ENCODE results near the gene EEF1AKMT3.

EEF1AKMT3 gene

GRCh38 chr12:57808351-57808750, 35.9 kb downstream of the EEF1AKMT3 start:
- Histone ChIP-seq H3K9me3 (ENCODE audit: control extremely low read depth in 1 of 5, control insufficient read depth in 4 of 5, insufficient read depth in 2 of 5, low read depth in 1 of 5, low read length in 4 of 5) (no peaks in the 10 kb centered on the region), H3K36me3 (ENCODE audit: control insufficient read depth in 4 of 4, insufficient read depth in 4 of 4, low read length in 3 of 4) (peaks cover 0 to 22% (median 18%) of the 10 kb centered on the region in 4 experiments), H3K27ac (ENCODE audit: insufficient read depth in 1 of 2, low read depth in 1 of 2, low read length in 2 of 2, poor library complexity in 1 of 2, severe bottlenecking in 2 of 2) (no peak overlapping the region), H3K4me3 (ENCODE audit: control insufficient read depth in 1 of 7, extremely low read depth in 1 of 7, insufficient read depth in 4 of 7, low read depth in 2 of 7, low read length in 6 of 7) (no peak overlapping the region), H3K27me3 (replicated peaks in 2 of 5; ENCODE audit: control insufficient read depth in 4 of 5, insufficient read depth in 5 of 5, low read length in 4 of 5) (no peaks in the 10 kb centered on the region), H3K4me1 (ENCODE audit: control extremely low read depth in 1 of 4, control insufficient read depth in 4 of 4, insufficient read depth in 4 of 4, low read length in 3 of 4) (no peaks in the 10 kb centered on the region)
- ChIA-PET POLR2A (no interaction called here), CTCF (interaction anchor here (0.6 to 2.0 kb wide), 2 partner anchors 21 to 97 kb away, joined by 3 to 9 read pairs; no protein-coding TSS in a partner anchor)
- WGBS (ENCODE audit: insufficient coverage), result 100% methylated on average over 5 of the region's 5 CpGs
- DNase-seq, result no peak

- Histone ChIP-seq H3K4me3 (ENCODE audit: control insufficient read depth in 1 of 7, extremely low read depth in 1 of 7, insufficient read depth in 4 of 7, low read depth in 2 of 7, low read length in 6 of 7) (no peak overlapping the region), H3K4me1 (ENCODE audit: control extremely low read depth in 1 of 4, control insufficient read depth in 4 of 4, insufficient read depth in 4 of 4, low read length in 3 of 4) (no peaks in the 10 kb centered on the region), H3K9me3 (ENCODE audit: control extremely low read depth in 1 of 5, control insufficient read depth in 4 of 5, insufficient read depth in 2 of 5, low read depth in 1 of 5, low read length in 4 of 5) (no peaks in the 10 kb centered on the region), H3K36me3 (ENCODE audit: control insufficient read depth in 4 of 4, insufficient read depth in 4 of 4, low read length in 3 of 4) (peaks cover 0 to 22% (median 17%) of the 10 kb centered on the region in 4 experiments), H3K27me3 (replicated peaks in 2 of 5; ENCODE audit: control insufficient read depth in 4 of 5, insufficient read depth in 5 of 5, low read length in 4 of 5) (no peaks in the 10 kb centered on the region), H3K27ac (ENCODE audit: insufficient read depth in 1 of 2, low read depth in 1 of 2, low read length in 2 of 2, poor library complexity in 1 of 2, severe bottlenecking in 2 of 2) (no peak overlapping the region)
- POLR2A ChIA-PET, result no interaction called here
- 94% methylated on average over 3 of the region's 3 CpGs for WGBS (ENCODE audit: insufficient coverage)
- no peak for DNase-seq
- CTCF ChIA-PET, result interaction anchor here (1.6 to 5.4 kb wide), 4 partner anchors 9 to 96 kb away, joined by 4 to 41 read pairs (median 10); no protein-coding TSS in a partner anchor
Measured at GRCh38 chr12:57809425-57809824, 37.0 kb downstream of the EEF1AKMT3 start.

- POLR2A ChIA-PET, result no interaction called here
- 100% methylated on average over 5 of the region's 5 CpGs for WGBS (ENCODE audit: insufficient coverage)
- CTCF ChIA-PET, result interaction anchor here (1.0 to 5.4 kb wide), 4 partner anchors 10 to 16 kb away, joined by 3 to 41 read pairs (median 8); no protein-coding TSS in a partner anchor
- DNase-seq, result peak in 2 of 3 donors; percentile 36 to 38
- Histone ChIP-seq H3K36me3 (ENCODE audit: control insufficient read depth in 4 of 4, insufficient read depth in 4 of 4, low read length in 3 of 4) (peaks cover 0 to 22% (median 16%) of the 10 kb centered on the region in 4 experiments), H3K27me3 (replicated peaks in 2 of 5; ENCODE audit: control insufficient read depth in 4 of 5, insufficient read depth in 5 of 5, low read length in 4 of 5) (no peaks in the 10 kb centered on the region), H3K4me1 (ENCODE audit: control extremely low read depth in 1 of 4, control insufficient read depth in 4 of 4, insufficient read depth in 4 of 4, low read length in 3 of 4) (no peaks in the 10 kb centered on the region), H3K27ac (ENCODE audit: insufficient read depth in 1 of 2, low read depth in 1 of 2, low read length in 2 of 2, poor library complexity in 1 of 2, severe bottlenecking in 2 of 2) (no peak overlapping the region), H3K4me3 (ENCODE audit: control insufficient read depth in 1 of 7, extremely low read depth in 1 of 7, insufficient read depth in 4 of 7, low read depth in 2 of 7, low read length in 6 of 7) (no peak overlapping the region), H3K9me3 (ENCODE audit: control extremely low read depth in 1 of 5, control insufficient read depth in 4 of 5, insufficient read depth in 2 of 5, low read depth in 1 of 5, low read length in 4 of 5) (no peaks in the 10 kb centered on the region)
Measured at GRCh38 chr12:57810450-57810849, 38.0 kb downstream of the EEF1AKMT3 start.

- peaks cover 3 to 22% (median 16%) of the 10 kb centered on the region in 4 experiments for H3K36me3 ChIP-seq (ENCODE audit: control insufficient read depth in 4 of 4, insufficient read depth in 4 of 4, low read length in 3 of 4)
- POLR2A ChIA-PET, result no interaction called here
- no peak for DNase-seq
- no peaks in the 10 kb centered on the region for H3K27me3 ChIP-seq (replicated peaks in 2 of 5; ENCODE audit: control insufficient read depth in 4 of 5, insufficient read depth in 5 of 5, low read length in 4 of 5)
- H3K27ac ChIP-seq (ENCODE audit: insufficient read depth in 1 of 2, low read depth in 1 of 2, low read length in 2 of 2, poor library complexity in 1 of 2, severe bottlenecking in 2 of 2), result no peak overlapping the region
- CTCF ChIA-PET, result interaction anchor here (1.0 to 5.4 kb wide), 5 partner anchors 10 to 17 kb away, joined by 3 to 41 read pairs (median 8); no protein-coding TSS in a partner anchor
- no peaks in the 10 kb centered on the region for H3K9me3 ChIP-seq (ENCODE audit: control extremely low read depth in 1 of 5, control insufficient read depth in 4 of 5, insufficient read depth in 2 of 5, low read depth in 1 of 5, low read length in 4 of 5)
- no peak overlapping the region for H3K4me3 ChIP-seq (ENCODE audit: control insufficient read depth in 1 of 7, extremely low read depth in 1 of 7, insufficient read depth in 4 of 7, low read depth in 2 of 7, low read length in 6 of 7)
- 96% methylated on average over 10 of the region's 10 CpGs for whole genome bisulfite sequencing (ENCODE audit: insufficient coverage)
- H3K4me1 ChIP-seq (ENCODE audit: control extremely low read depth in 1 of 4, control insufficient read depth in 4 of 4, insufficient read depth in 4 of 4, low read length in 3 of 4), result no peaks in the 10 kb centered on the region
Measured at GRCh38 chr12:57811028-57811755, 38.8 kb downstream of the EEF1AKMT3 start.

- Histone ChIP-seq H3K4me3 (ENCODE audit: control insufficient read depth in 1 of 7, extremely low read depth in 1 of 7, insufficient read depth in 4 of 7, low read depth in 2 of 7, low read length in 6 of 7) (no peak overlapping the region), H3K27me3 (replicated peaks in 2 of 5; ENCODE audit: control insufficient read depth in 4 of 5, insufficient read depth in 5 of 5, low read length in 4 of 5) (no peaks in the 10 kb centered on the region), H3K27ac (ENCODE audit: insufficient read depth in 1 of 2, low read depth in 1 of 2, low read length in 2 of 2, poor library complexity in 1 of 2, severe bottlenecking in 2 of 2) (no peak overlapping the region), H3K36me3 (ENCODE audit: control insufficient read depth in 4 of 4, insufficient read depth in 4 of 4, low read length in 3 of 4) (peaks cover 2 to 14% (median 5%) of the 10 kb centered on the region in 4 experiments), H3K9me3 (ENCODE audit: control extremely low read depth in 1 of 5, control insufficient read depth in 4 of 5, insufficient read depth in 2 of 5, low read depth in 1 of 5, low read length in 4 of 5) (no peaks in the 10 kb centered on the region), H3K4me1 (ENCODE audit: control extremely low read depth in 1 of 4, control insufficient read depth in 4 of 4, insufficient read depth in 4 of 4, low read length in 3 of 4) (peaks cover 0 to 10% (median 3%) of the 10 kb centered on the region in 4 experiments)
- WGBS (ENCODE audit: insufficient coverage), result 97% methylated on average over 10 of the region's 14 CpGs
- ChIA-PET CTCF (interaction anchor here (1.1 to 5.4 kb wide), 5 partner anchors 12 to 25 kb away, joined by 3 to 41 read pairs (median 6); no protein-coding TSS in a partner anchor), POLR2A (no interaction called here)
- DNase-seq, result no peak
Measured at GRCh38 chr12:57813111-57813970, 40.9 kb downstream of the EEF1AKMT3 start.

- 100% methylated on average over 5 of the region's 17 CpGs for WGBS (ENCODE audit: insufficient coverage)
- no peaks in the 10 kb centered on the region for H3K27me3 ChIP-seq (replicated peaks in 2 of 5; ENCODE audit: control insufficient read depth in 4 of 5, insufficient read depth in 5 of 5, low read length in 4 of 5)
- no peaks in the 10 kb centered on the region for H3K9me3 ChIP-seq (ENCODE audit: control extremely low read depth in 1 of 5, control insufficient read depth in 4 of 5, insufficient read depth in 2 of 5, low read depth in 1 of 5, low read length in 4 of 5)
- peaks cover 7 to 17% (median 8%) of the 10 kb centered on the region in 4 experiments for H3K36me3 ChIP-seq (ENCODE audit: control insufficient read depth in 4 of 4, insufficient read depth in 4 of 4, low read length in 3 of 4)
- DNase-seq, result no peak
- ChIA-PET CTCF (interaction anchor here (1.3 to 5.4 kb wide), 7 partner anchors 7 to 82 kb away, joined by 4 to 41 read pairs (median 8); no protein-coding TSS in a partner anchor), POLR2A (no interaction called here)
- H3K4me3 ChIP-seq (ENCODE audit: control insufficient read depth in 1 of 7, extremely low read depth in 1 of 7, insufficient read depth in 4 of 7, low read depth in 2 of 7, low read length in 6 of 7), result no peak overlapping the region
- H3K4me1 ChIP-seq (ENCODE audit: control extremely low read depth in 1 of 4, control insufficient read depth in 4 of 4, insufficient read depth in 4 of 4, low read length in 3 of 4), result peaks cover 0 to 10% (median 3%) of the 10 kb centered on the region in 4 experiments
- no peak overlapping the region for H3K27ac ChIP-seq (ENCODE audit: insufficient read depth in 1 of 2, low read depth in 1 of 2, low read length in 2 of 2, poor library complexity in 1 of 2, severe bottlenecking in 2 of 2)
Measured at GRCh38 chr12:57813971-57814772, 41.8 kb downstream of the EEF1AKMT3 start.

Data from common myeloid progenitor, CD34-positive (primary cell).